NCI-H82 treated with DMSO at 0.1 percent for 48 hours (cell line): ENCODE data around the gene SPEN.
"Not testable (repeated sequence)": the region's sequence is repeated elsewhere in the genome, so short reads cannot be mapped to it uniquely, and the experiment has no call there.

Source experiments
- DNase-seq: peaks from one replicate; lab custom pipeline; 2025; ENCODE audit not compliant: unreplicated experiment; lab: John Stamatoyannopoulos, UW

SPEN gene

GRCh38 chr1:15834406-15835204 is 12.9 kb upstream of the SPEN start:
- peak; percentile 89 for DNase-seq

DNA sequence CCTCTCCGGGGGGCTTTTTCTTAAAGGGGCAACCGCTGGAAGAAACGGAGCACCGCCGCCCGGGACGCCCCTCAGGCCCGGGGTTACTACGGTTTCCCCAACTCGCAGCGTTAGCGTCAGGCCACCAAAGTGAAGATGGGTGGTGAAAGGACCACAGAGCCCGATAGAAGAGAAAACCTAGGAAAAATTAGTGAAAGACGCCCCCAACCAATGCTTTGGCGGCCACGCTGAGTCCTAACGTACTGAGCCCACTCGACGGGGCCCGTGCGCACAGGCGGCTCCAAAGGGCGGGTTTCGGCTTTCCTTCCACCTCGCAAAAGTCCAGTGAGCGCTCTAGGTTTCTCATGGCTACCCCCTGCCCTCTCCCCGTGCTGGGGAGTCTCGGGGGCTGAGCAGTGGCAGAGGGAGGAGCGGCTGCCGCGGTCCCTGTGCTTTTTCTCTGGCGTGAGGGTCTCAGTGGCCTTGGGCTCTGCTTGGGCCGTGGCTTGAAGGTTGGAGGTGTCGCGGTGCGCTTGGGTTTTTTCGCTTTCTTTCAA is 12.2 kb upstream of the SPEN start:
- no peak for DNase-seq

DNA sequence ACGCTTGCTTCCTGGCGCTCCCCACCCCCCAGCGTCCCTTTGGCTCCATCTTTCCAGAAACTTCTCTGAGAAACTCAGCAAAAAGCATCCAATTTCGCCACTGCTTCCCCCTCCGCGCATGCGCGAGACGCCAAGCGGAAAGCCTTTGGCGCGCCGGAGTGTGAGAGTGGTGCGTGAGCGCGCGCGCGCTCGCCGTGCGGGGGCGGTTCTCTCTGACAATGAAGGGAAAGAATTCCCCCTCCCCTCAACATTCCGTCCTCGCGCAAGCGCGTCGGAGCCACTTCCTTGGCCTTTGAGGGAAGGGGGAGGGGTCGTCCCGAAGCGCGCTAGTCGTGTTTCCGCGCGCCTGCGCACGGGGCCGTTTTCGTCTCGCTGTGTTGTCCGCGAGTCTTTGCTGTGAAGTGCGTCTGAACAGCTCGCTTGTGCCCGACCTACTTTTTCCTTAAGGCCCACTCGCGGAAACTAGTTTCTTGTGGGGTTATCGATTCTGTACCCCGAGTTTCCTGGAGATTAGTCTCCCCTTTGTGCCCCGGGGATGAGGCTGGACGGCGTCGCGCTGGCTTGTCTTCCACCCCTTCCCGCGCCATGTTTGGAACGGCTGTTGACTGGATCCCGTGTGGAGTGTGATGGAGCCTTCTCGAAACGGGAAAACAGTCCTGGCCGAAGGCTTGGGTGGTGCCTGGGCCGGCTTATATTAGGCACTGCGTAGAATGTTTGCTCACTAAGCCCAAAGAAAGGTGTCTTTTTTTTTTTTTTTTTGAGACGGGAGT is 11.6 kb upstream of the SPEN start:
- DNase-seq = peak; percentile 96

DNA sequence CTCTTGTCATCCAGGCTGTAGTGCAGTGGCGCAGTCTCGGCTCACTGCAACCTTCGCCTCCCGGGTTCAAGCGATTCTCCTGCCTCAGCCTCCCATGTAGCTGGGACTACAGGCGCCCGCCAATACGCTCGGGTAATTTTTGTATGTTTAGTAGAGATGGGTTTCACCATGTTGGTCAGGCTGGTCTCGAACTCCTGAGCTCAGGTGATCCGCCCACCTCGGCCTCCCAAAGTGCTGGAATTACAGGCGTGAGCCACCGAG is 11.1 kb upstream of the SPEN start:
- DNase-seq = not testable (repeated sequence)

DNA sequence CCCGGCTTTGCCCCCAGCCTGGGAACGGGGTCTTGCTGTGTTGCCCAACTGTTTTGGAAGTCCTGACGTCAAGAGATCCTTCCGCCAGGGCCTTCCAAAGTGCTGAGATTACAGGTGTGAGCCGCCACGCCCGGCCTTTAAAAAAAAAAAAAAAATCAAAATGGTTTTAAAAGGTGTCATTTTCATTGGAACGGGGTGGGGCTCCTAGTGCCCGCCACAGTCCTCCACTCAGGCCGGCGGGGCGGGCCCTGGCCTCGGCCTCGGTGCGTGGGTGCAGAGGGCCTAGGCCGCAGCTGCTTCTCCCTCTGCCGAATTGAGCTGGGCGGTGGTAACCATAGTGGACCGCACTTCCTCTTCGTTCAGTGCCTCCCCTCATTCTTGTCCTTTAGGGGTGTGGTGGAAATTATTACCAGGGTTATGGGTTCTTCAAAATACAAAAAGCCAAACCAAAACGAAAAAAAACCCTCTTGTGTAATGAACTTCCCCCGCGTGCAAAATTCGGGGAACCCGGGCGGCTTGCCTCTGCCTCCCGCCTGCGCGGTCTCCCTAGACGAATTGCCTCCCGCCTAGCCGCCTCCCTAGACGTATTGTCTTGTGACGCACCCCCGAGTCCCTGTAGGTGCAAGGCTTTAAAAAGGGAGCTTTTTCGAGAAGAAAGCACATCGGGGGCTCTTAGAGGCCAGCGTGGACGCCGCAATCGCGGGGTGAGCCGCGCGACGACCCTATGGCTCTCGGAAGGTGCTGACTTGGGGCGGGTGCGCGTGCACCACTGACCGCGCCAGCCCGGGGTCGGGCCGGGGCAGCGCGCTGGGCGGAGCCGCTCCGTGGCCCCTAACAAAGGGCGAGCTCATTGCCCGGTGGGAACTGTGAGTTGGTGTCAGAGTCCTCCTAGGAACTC is 10.5 kb upstream of the SPEN start:
- DNase-seq = no peak

- no peak for DNase-seq
These were observed 9.6 kb upstream of the SPEN start for GRCh38 chr1:15837931-15838330.

- peak; percentile 80 for DNase-seq
These were observed 8.8 kb upstream of the SPEN start for GRCh38 chr1:15838721-15839120.

DNA sequence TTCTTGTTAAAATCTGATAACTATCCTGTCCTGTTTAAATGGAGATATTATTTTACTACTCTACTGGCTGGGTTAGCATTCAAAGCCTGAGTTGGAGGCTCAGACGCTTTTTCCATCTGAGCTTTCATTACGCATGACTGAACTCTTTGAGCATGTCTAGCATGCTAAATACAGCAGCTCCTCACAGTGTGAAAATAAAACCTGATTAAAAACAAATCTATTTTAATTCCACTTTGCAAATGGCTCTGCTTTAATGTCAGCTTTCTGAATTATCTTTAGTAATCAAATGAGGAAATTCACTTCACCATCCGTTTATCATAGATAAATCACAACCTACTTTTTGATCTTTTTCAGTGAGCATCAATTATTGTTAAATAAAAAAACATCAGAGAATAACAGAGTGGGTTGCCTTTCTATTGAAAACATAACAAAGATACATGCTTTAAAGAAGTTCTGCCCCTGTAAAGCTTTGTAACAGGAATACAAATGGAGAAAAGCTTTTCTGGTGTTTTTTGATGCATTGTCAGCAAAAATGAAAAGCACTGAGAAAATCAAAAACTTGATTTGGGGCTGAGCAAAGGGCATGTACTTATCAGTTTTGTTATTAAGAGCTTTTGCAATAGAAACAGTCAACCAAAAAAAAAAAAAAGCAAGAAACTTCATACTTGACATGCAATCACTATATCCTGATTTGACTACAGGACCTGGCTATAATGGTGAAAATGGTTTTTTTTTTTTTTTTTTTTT is 3.5 kb upstream of the SPEN start:
- no peak for DNase-seq

- not testable (repeated sequence) for DNase-seq
These were observed 1.5 kb upstream of the SPEN start for GRCh38 chr1:15846056-15846455.

DNA sequence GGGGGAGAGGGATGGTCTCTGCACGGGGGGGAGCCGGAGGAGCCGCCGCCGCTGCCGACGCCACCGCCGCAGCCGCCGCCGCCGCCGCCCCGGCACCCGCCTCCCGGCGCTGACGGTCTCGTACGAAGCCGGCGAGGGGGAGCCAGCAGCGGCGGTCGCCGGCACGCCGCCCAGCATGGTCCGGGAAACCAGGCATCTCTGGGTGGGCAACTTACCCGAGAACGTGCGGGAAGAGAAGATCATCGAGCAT is 311 bp downstream of the SPEN start:
- no peak for DNase-seq

- DNase-seq = no peak
These were observed 829 bp downstream of the SPEN start for GRCh38 chr1:15848143-15848928.

DNA sequence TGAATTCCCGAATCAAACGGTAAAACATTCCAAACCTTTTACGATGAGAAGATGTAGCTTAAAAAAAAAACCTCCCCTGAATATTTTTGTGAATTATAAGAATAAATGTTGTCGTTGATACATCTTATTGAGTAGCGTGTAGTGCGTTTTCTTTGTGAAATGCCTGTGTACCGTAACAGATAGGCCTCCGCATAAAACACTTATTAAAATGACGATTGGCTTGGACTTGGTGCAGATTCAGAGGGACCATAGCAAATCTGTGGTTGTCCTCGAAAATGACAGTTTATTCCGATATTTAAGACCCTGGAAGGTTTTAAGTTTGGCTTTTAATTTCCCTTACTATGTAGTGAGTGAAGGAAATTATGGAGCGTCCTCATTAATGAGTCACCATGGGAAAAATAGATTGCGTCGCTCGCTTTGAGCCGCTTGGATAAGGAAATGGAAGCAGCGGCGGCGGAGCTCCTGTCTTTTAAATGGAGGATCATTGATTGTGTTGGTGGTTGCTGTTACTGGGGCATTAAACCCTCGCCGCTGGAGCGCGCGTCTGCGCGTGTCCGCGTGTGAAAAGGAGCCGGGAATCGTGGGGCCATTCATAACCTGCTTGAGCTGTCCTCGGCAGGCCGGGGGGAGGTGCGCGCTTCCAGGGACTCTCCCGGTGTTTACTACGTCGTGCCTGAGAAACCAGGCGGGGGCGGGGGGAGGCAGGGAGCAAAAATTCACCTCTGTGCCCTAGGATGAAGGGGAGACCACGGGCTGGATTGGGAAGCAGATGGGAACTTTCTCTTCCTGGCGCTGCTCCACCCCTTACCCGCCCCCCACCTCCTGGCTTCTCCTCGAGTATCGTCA is 1.6 kb downstream of the SPEN start:
- DNase-seq = peak; percentile 91

GRCh38 chr1:15849775-15850324 is 2.3 kb downstream of the SPEN start:
- peak; percentile 90 for DNase-seq

GRCh38 chr1:15850471-15851001 is 3.0 kb downstream of the SPEN start:
- no peak for DNase-seq

DNA sequence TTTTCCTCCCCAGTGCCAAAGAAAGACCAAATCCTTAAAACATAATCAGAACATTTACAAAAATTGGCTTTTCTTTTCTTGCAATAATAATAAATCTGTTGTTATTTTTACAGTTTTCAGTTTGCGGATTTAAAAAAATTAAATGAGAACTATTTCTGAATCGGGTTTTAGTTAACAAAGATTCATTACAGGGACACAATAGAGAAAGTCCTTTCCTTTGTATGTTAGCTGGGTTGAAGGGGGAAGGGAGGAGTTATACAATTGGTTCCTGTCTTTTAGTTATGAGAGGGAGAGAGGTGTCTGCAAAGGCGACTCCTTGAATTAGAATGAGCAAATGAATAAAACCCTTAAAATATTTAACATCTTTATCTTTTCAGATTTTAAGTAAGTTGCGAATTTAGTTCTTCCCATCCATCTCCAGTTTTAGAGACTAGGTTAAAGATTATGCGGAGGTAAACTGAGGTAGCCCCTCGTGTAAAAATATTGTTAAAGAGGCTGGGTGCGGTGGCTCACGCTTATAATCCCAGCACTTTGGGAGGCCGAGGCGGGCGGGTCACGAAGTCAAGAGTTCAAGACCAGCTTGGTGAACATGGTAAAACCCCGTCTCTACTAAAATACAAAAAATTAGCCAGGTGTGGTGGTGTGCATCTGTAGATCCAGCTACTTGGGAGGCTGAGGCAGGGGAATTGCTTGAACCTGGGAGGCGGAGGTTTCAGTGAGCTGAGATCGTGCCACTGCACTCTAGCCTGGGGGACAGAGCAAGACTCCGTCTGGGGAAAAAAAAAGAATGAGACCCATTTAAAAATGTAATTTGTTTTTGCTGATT is 3.9 kb downstream of the SPEN start:
- no peak for DNase-seq

DNA sequence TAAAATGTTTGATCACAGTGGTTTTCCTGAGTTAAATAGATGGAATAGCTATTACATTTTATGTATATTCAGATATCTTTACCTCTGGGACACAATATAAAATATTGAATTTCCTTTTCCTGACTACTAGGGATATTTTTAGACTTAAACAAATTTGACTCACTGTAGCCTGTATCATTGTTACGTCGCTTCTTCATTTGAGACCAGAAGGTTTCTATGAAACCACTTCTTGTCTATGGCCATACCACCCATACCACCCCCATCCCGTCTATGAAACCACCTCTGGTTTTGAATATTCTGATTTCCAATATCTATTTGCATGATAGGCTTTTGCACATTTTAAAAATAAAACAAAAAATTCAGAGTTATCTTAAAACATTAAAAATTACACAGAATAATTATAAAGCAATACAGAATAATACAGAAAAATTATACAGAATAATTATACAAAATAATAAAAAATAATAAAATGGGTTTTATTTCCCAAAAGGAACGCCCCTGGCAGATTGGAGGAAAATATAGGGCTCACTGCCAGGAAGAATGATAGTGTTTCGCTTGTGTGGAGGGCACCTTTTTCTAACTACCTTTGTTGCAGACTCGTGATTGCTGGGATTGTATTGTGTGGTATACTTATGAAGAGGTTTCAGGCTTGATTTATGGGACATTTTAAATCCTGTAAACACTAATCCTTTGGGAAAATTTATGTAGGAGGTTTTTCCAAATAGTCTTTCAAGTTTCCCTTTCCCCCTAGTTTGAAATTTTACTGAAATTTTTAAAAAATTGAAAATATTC is 4.7 kb downstream of the SPEN start:
- DNase-seq = no peak

DNA sequence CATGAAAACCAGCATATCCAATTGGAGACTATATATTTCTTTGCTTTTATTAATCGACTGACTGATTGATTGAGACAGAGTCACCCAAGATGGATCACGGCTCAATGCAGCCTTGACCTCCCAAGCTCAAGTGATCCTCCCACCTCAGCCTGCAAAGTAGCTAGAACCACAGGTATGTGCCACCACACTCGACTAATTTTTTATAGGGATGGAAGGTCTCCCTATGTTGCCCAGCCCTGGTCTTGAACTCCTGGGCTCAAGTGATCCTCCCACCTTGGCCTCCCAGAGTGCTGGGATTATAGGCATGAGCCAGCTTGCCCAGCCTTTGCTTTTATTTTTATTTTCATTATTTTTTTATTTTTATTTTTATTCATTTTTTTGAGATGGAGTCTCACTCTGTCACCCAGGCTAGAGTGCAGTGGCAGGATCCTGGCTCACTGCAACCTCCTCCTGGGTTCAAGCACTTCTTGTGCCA is 5.4 kb downstream of the SPEN start:
- DNase-seq = no peak
